GM23338 (cell line): ENCODE measurements around the gene GNA12. TPM values are rescaled to one million over a fixed set of nuclear protein-coding genes. Genes with fewer than 3 reads are reported as not detected.

Experiments used
- ATAC-seq: fragments of 200-7000 bp; cut with Tn5 transposase; 3 replicates; pipeline ENCODE4 v1.9.1; 2020
- DNase-seq: peaks from one replicate; pipeline ENCODE4 v3.0.0-alpha.2; 2015; ENCODE audit warnings: low spot score
- H2AFZ ChIP-seq: fragments of 200-600 bp; sonication (generic); 2 replicates; pipeline ENCODE4 v1.8.0; 2016; ENCODE audit warnings: antibody characterized with exemption, mild to moderate bottlenecking, moderate library complexity
- H3F3A ChIP-seq: fragments of 200-600 bp; sonication (generic); replicated peaks from 2 replicates; pipeline ENCODE4 v1.8.0; 2017; ENCODE audit warnings: antibody characterized with exemption, mixed run types, low read depth
- H3K27ac ChIP-seq: fragments of 200-600 bp; sonication (generic); 2 replicates; pipeline ENCODE4 v1.6.1; 2016; ENCODE audit warnings: low read depth
- H3K27me3 ChIP-seq: fragments of 200-600 bp; sonication (generic); 2 replicates; pipeline ENCODE4 v1.8.0; 2016; ENCODE audit warnings: mild to moderate bottlenecking, mixed run types, moderate library complexity; ENCODE audit not compliant: insufficient read depth
- H3K36me3 ChIP-seq: fragments of 200-600 bp; sonication (generic); 2 replicates; pipeline ENCODE4 v1.8.0; 2016; ENCODE audit warnings: mild to moderate bottlenecking; ENCODE audit not compliant: insufficient read depth
- H3K4me1 ChIP-seq: fragments of 200-600 bp; sonication (generic); 2 replicates; pipeline ENCODE4 v1.8.0; 2016; ENCODE audit warnings: mild to moderate bottlenecking, moderate library complexity; ENCODE audit not compliant: insufficient read depth
- H3K4me2 ChIP-seq: fragments of 200-600 bp; sonication (generic); 2 replicates; pipeline ENCODE4 v1.7.1; 2017; ENCODE audit warnings: mixed run types
- H3K4me3 ChIP-seq: fragments of 200-600 bp; sonication (generic); 2 replicates; pipeline ENCODE4 v1.6.1; 2016; ENCODE audit warnings: mixed run types
- H3K79me2 ChIP-seq: fragments of 200-600 bp; sonication (generic); replicated peaks from 2 replicates; pipeline ENCODE4 v1.8.0; 2017; ENCODE audit warnings: mild to moderate bottlenecking; ENCODE audit not compliant: insufficient read depth
- H3K9me2 ChIP-seq: fragments of 200-600 bp; sonication (generic); 2 replicates; pipeline ENCODE4 v1.8.0; 2017; ENCODE audit not compliant: insufficient read depth
- H4K20me1 ChIP-seq: fragments of 200-600 bp; sonication (generic); replicated peaks from 2 replicates; pipeline ENCODE4 v1.8.0; 2017; ENCODE audit warnings: mild to moderate bottlenecking; ENCODE audit not compliant: insufficient read depth
- H3K27ac Mint-ChIP-seq: 2 replicates; pipeline ENCODE4 v1.8.0; 2020; ENCODE audit warnings: inconsistent platforms, mild to moderate bottlenecking, moderate library complexity, mixed read lengths
- H3K27me3 Mint-ChIP-seq: 3 replicates; pipeline ENCODE4 v1.8.0; 2022; ENCODE audit warnings: low read depth, mild to moderate bottlenecking, moderate library complexity, mixed read lengths, inconsistent platforms; ENCODE audit not compliant: insufficient read depth, poor library complexity
- H3K36me3 Mint-ChIP-seq: 3 replicates; pipeline ENCODE4 v1.8.0; 2021; ENCODE audit warnings: low read depth, mild to moderate bottlenecking, inconsistent platforms, moderate library complexity, mixed read lengths
- H3K4me1 Mint-ChIP-seq: 3 replicates; pipeline ENCODE4 v1.8.0; 2020; ENCODE audit warnings: mild to moderate bottlenecking, inconsistent platforms, mixed read lengths
- H3K4me3 Mint-ChIP-seq: 3 replicates; pipeline ENCODE4 v1.8.0; 2021; ENCODE audit warnings: moderate library complexity, mild to moderate bottlenecking, inconsistent platforms, mixed read lengths
- H3K9me3 Mint-ChIP-seq: 3 replicates; pipeline ENCODE4 v1.8.0; 2020; ENCODE audit warnings: moderate library complexity, mild to moderate bottlenecking, inconsistent platforms, mixed read lengths
- CTCF ChIP-seq, 2 experiments: fragments of 200-600 bp in 1 of 2; sonication (generic) in 1 of 2; conservative IDR thresholded peaks; 2 replicates each; pipeline versions ENCODE4 v1.5.1 to v1.6.1; 2016 to 2017; ENCODE audit warnings: antibody characterized with exemption in 2 of 2, low read depth in 2 of 2, mild to moderate bottlenecking in 2 of 2, moderate library complexity in 1 of 2
- JUNB ChIP-seq: IDR thresholded peaks from one replicate; pipeline ENCODE4 v1.6.1; 2016; ENCODE audit warnings: antibody characterized with exemption; ENCODE audit not compliant: unreplicated experiment
- POLR2AphosphoS5 ChIP-seq: IDR thresholded peaks from 2 replicates; pipeline ENCODE4 v1.6.1; 2016; ENCODE audit warnings: antibody characterized with exemption, low read depth
- REST ChIP-seq: IDR thresholded peaks from one replicate; pipeline ENCODE4 v1.6.1; 2018; ENCODE audit warnings: antibody characterized with exemption; ENCODE audit not compliant: unreplicated experiment
- ZNF114 ChIP-seq: fragments of 250-450 bp; sonication (Bioruptor Pico); IDR thresholded peaks from 2 replicates; pipeline ENCODE4 v1.5.0; 2020; ENCODE audit warnings: mild to moderate bottlenecking, moderate library complexity
- polyA plus RNA-seq: library from polyadenylated mRNA; unstranded; fragments of >200 nt; fragmentation: Nextera tagmentation; extraction: Ambion mirVana; gene quantifications from 2 replicates; pipeline ENCODE4 v1.2.1, GENCODE V29; 2016
- total RNA-seq: library from RNA; depleted of rRNA; stranded (reverse); fragments of >200 nt; shearing (Covaris generic); gene quantifications from 2 replicates; pipeline ENCODE4 v1.2.3, GENCODE V29; 2014

GNA12 gene
- total and polyA plus RNA-seq, 2 experiments from 2014 or later, result 24.0 to 87.7 TPM

- TF ChIP-seq REST, result no peak
These were observed 124.1 kb downstream of the GNA12 start (continued) for GRCh38 chr7:2720024-2720423.

- no peak overlapping the region for H2AFZ ChIP-seq
- peaks cover 43% of the 10 kb centered on the region for H3K36me3 Mint-ChIP-seq
- no peak overlapping the region for H3K4me2 ChIP-seq
- no peaks in the 10 kb centered on the region for H3K4me1 ChIP-seq
- H3K27ac ChIP-seq, result no peak overlapping the region
- peak; percentile 78 for DNase-seq
- H3K4me3 Mint-ChIP-seq, result no peak overlapping the region
- no peaks in the 10 kb centered on the region; the same call in none of the 2 replicates for H4K20me1 ChIP-seq
- no peaks in the 10 kb centered on the region for H3K79me2 ChIP-seq
- ATAC-seq, result peak; percentile 86
- H3K4me1 Mint-ChIP-seq, result peaks cover 12% of the 10 kb centered on the region
- TF ChIP-seq JUNB, result no peak
- peak; percentile 29; the same call in 1 of the 2 replicates for TF ChIP-seq POLR2AphosphoS5
- no peak for TF ChIP-seq ZNF114 (CRISPR knock-in tag)
- TF ChIP-seq CTCF (conservative IDR thresholded peaks at IDR 0.05; ENCODE audit: low read depth in 2 of 2), result peak; percentile 70 to 71
- TF ChIP-seq REST, result no peak
- H3K27ac Mint-ChIP-seq, result no peak overlapping the region
- no peaks in the 10 kb centered on the region for H3K27me3 ChIP-seq
- H3K4me3 ChIP-seq, result no peak overlapping the region
- H3K9me2 ChIP-seq, result no peaks in the 10 kb centered on the region
- peaks cover 3% of the 10 kb centered on the region; the same call in 1 of the 2 replicates for H3F3A ChIP-seq
- 0 out of 2 replicates have a peak, but pooled peaks cover 4% of the 10 kb centered on the region for H3K36me3 ChIP-seq
- no peaks in the 10 kb centered on the region for H3K9me3 Mint-ChIP-seq
- H3K27me3 Mint-ChIP-seq, result peaks cover 24% of the 10 kb centered on the region
These were observed 125.1 kb downstream of the GNA12 start for GRCh38 chr7:2719007-2719406.
